ENCODE measurements around the gene C1QTNF4. TPM values are rescaled to one million over a fixed set of nuclear protein-coding genes. Genes with fewer than 3 reads are reported as not detected.
"Not testable (repeated sequence)": the region's sequence is repeated elsewhere in the genome, so short reads cannot be mapped to it uniquely, and the experiment has no call there.

The C1QTNF4 gene
- total RNA-seq, 2 experiments from 2014 or later = 0.41 to 0.92 TPM

DNA sequence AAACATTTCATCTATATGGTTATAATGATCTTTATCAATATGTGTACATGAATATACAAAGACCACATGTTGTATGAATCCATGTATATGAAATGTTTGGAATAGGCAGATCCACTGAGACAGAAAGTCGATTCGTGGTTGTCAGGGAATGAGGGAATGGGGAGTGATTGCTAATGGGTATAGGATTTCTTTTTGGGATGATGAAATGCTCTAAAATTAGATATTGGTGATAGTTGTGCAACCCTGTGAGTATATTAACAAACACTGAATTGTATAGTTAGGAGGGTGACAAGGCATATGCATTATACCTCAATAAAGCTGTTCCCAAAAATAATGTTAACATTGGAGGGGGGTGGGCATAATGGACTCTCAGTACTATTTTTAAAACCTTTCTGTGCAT, 33.8 kb downstream of the C1QTNF4 start:
- ChIA-PET CTCF (no interaction called here), POLR2A (interaction anchor here (0.7 kb wide), 1 partner anchor 201 kb away, joined by 4 read pairs; no protein-coding TSS in a partner anchor)
- H3K4me1 Mint-ChIP-seq (ENCODE audit: low read depth) = peaks cover 6% of the 10 kb centered on the region

GRCh38 chr11:47558695-47559094, 35.5 kb downstream of the C1QTNF4 start:
- H3K27ac Mint-ChIP-seq = no peak overlapping the region
- ChIA-PET POLR2A (no interaction called here), CTCF (no interaction called here)
- no peaks in the 10 kb centered on the region for H3K27me3 ChIP-seq (ENCODE audit: control insufficient read depth in 1 of 2, insufficient read depth in 2 of 2, low read length in 2 of 2)
- TF ChIP-seq CTCF (IDR thresholded peaks at IDR 0.05) = no peak
- DNase-seq (no peak), ATAC-seq (ENCODE audit: poor library complexity) (no peak)
- H3K27me3 Mint-ChIP-seq = no peaks in the 10 kb centered on the region
- peaks cover under 1% of the 10 kb centered on the region for H3K4me1 ChIP-seq (ENCODE audit: insufficient read depth, low read length)
- H3K9me3 Mint-ChIP-seq = no peaks in the 10 kb centered on the region
- H3K36me3 ChIP-seq (ENCODE audit: insufficient read depth, low read length) = no peaks in the 10 kb centered on the region
- no peak overlapping the region for H3K4me3 Mint-ChIP-seq
- intact Hi-C loops (cut with DNase I, micrococcal nuclease) = loop anchor here in 1 of 2 experiments (10.0 kb wide), 1 partner anchor 384 kb away; the partner anchor contains the start of gene ARFGAP2
- H3K4me3 ChIP-seq (ENCODE audit: low read length) = no peak overlapping the region
- H3K36me3 Mint-ChIP-seq (ENCODE audit: low read depth) = no peaks in the 10 kb centered on the region
- H3K27ac ChIP-seq (ENCODE audit: low read depth in 1 of 2, low read length in 2 of 2) = no peak overlapping the region
- no peaks in the 10 kb centered on the region for H3K9me3 ChIP-seq (ENCODE audit: control insufficient read depth in 1 of 2, insufficient read depth in 1 of 2, low read length in 2 of 2)
- H3K4me1 Mint-ChIP-seq (ENCODE audit: low read depth) = peaks cover 5% of the 10 kb centered on the region

More for the DNA sequence above, 33.8 kb downstream of the C1QTNF4 start:
- H3K27ac ChIP-seq (ENCODE audit: low read depth in 1 of 2, low read length in 2 of 2) = no peak overlapping the region
- H3K9me3 Mint-ChIP-seq = no peaks in the 10 kb centered on the region
- H3K36me3 Mint-ChIP-seq (ENCODE audit: low read depth) = no peaks in the 10 kb centered on the region
- DNase-seq = no peak
- no peaks in the 10 kb centered on the region for H3K27me3 Mint-ChIP-seq
- no peak for ATAC-seq (ENCODE audit: poor library complexity)
- H3K4me3 ChIP-seq (ENCODE audit: low read length) = no peak overlapping the region
- H3K36me3 ChIP-seq (ENCODE audit: insufficient read depth, low read length) = no peaks in the 10 kb centered on the region
- no peak overlapping the region for H3K27ac Mint-ChIP-seq
- H3K9me3 ChIP-seq (ENCODE audit: control insufficient read depth in 1 of 2, insufficient read depth in 1 of 2, low read length in 2 of 2) = no peaks in the 10 kb centered on the region
- H3K4me3 Mint-ChIP-seq = peak overlapping the region; percentile 30
- H3K4me1 ChIP-seq (ENCODE audit: insufficient read depth, low read length) = peaks cover 11% of the 10 kb centered on the region
- intact Hi-C loops (cut with DNase I, micrococcal nuclease) = no loop called here
- no peaks in the 10 kb centered on the region for H3K27me3 ChIP-seq (ENCODE audit: control insufficient read depth in 1 of 2, insufficient read depth in 2 of 2, low read length in 2 of 2)
- TF ChIP-seq CTCF (IDR thresholded peaks at IDR 0.05) = no peak

DNA sequence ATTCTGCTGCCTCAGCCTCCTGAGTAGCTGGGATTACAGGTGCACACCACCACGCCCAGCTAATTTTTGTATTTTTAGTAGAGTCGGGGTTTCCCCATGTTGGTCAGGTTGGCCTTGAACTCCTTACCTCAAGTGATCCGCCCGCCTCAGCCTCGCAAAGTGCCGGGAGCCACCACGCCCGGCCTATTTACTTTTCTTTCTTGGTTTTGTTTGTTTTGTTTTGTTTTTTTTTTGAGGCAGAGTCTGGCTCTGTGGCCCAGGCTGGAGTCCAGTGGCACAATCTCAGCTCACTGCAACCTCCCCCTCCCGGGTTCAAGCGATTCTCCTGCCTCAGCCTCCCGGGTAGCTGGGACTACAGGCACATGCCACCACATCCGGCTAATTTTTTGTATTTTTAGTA, 37.2 kb downstream of the C1QTNF4 start:
- ATAC-seq (ENCODE audit: poor library complexity); H3K27me3 Mint-ChIP-seq; H3K27ac ChIP-seq (ENCODE audit: low read depth in 1 of 2, low read length in 2 of 2); H3K9me3 Mint-ChIP-seq; H3K9me3 ChIP-seq (ENCODE audit: control insufficient read depth in 1 of 2, insufficient read depth in 1 of 2, low read length in 2 of 2); H3K27ac Mint-ChIP-seq; DNase-seq; H3K4me3 Mint-ChIP-seq; H3K36me3 Mint-ChIP-seq (ENCODE audit: low read depth); CTCF ChIA-PET; H3K36me3 ChIP-seq (ENCODE audit: insufficient read depth, low read length); H3K27me3 ChIP-seq (ENCODE audit: control insufficient read depth in 1 of 2, insufficient read depth in 2 of 2, low read length in 2 of 2); H3K4me3 ChIP-seq (ENCODE audit: low read length): not testable (repeated sequence)
- intact Hi-C loops (cut with DNase I, micrococcal nuclease) = loop anchor here in 1 of 2 experiments (10.0 kb wide), 1 partner anchor 382 kb away; the partner anchor contains the start of gene ARFGAP2
- POLR2A ChIA-PET = interaction anchor here (3.2 kb wide), 1 partner anchor 8 kb away, joined by 9 read pairs; the partner anchor contains the start of gene PTPMT1
- peaks cover 16% of the 10 kb centered on the region for H3K4me1 Mint-ChIP-seq (ENCODE audit: low read depth)
- H3K4me1 ChIP-seq (ENCODE audit: insufficient read depth, low read length) = peaks cover 10% of the 10 kb centered on the region

DNA sequence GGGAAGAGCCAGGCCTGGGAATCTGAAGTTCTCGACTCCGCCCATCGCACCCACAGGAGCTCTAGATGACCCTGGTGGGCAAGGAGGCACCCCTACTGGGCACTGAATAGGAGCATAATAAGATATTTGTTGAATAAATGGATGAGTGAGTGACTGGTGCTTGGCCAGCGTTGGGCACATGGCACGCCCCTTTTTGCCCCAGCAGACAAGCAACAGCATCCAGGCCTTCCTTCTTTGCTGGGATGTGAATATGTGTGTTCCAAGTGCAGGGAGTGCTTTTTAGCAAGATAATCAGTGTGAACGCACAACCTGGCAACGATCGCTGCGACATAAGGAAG, 40.8 kb downstream of the C1QTNF4 start:
- H3K36me3 Mint-ChIP-seq (ENCODE audit: low read depth) = peaks cover 24% of the 10 kb centered on the region
- intact Hi-C loops (cut with DNase I, micrococcal nuclease) = loop anchor here (1.0 to 10.0 kb wide), 8 partner anchors 25 to 1706 kb away; partner anchors contain the start of genes ARFGAP2 (in 1 of the 2), CRY2 (in 1 of the 2), FNBP4 (in 1 of the 2) and KBTBD4 (in 1 of the 2)
- Histone ChIP-seq H3K9me3 (ENCODE audit: control insufficient read depth in 1 of 2, insufficient read depth in 1 of 2, low read length in 2 of 2) (no peaks in the 10 kb centered on the region), H3K27ac (ENCODE audit: low read depth in 1 of 2, low read length in 2 of 2) (no peak overlapping the region), H3K27me3 (ENCODE audit: control insufficient read depth in 1 of 2, insufficient read depth in 2 of 2, low read length in 2 of 2) (no peaks in the 10 kb centered on the region), H3K4me3 (ENCODE audit: low read length) (peak overlapping the region; percentile 38), H3K36me3 (ENCODE audit: insufficient read depth, low read length) (peaks cover 4% of the 10 kb centered on the region), H3K4me1 (ENCODE audit: insufficient read depth, low read length) (peaks cover 36% of the 10 kb centered on the region)
- H3K4me1 Mint-ChIP-seq (ENCODE audit: low read depth) = peaks cover 48% of the 10 kb centered on the region
- peak overlapping the region; percentile 98 for H3K27ac Mint-ChIP-seq
- POLR2A ChIA-PET = interaction anchor here (0.6 to 2.9 kb wide), 7 partner anchors 12 to 46 kb away, joined by 3 to 38 read pairs (median 4); partner anchors contain the start of genes KBTBD4, NDUFS3 and PTPMT1
- no peak for TF ChIP-seq CTCF (IDR thresholded peaks at IDR 0.05)
- H3K9me3 Mint-ChIP-seq = no peaks in the 10 kb centered on the region
- no peaks in the 10 kb centered on the region for H3K27me3 Mint-ChIP-seq
- CTCF ChIA-PET = interaction anchor here (0.6 to 4.3 kb wide), 16 partner anchors 12 to 448 kb away, joined by 3 to 31 read pairs (median 4); partner anchors contain the start of genes KBTBD4, NDUFS3, PSMC3 and PTPMT1
- peak overlapping the region; percentile 98 for H3K4me3 Mint-ChIP-seq
- DNase-seq (peak in 1 of 14 experiments; percentile 5), ATAC-seq (ENCODE audit: poor library complexity) (peak; percentile 8)
